K562 (cell line): Measurements from ENCODE around the gene KIF26A. TPM values are rescaled to one million over a fixed set of nuclear protein-coding genes. Genes with fewer than 3 reads are reported as not detected.

Experiments
- ATAC-seq: fragments of 200-7000 bp; cut with Tn5 transposase; 3 replicates; pipeline ENCODE4 v1.9.1; 2020; ENCODE audit warnings: moderate library complexity
- BruUV-seq: library from RNA; stranded (reverse); fragments of 400-500 nt; replicated peaks from 2 replicates; lab custom pipeline; 2021; lab: Mats Ljungman, UMichigan
- CTCF ChIA-PET: fragments of 300-600 bp; formaldehyde crosslinking; extraction: SDS; loops from one replicate; lab custom pipeline; 2021; ENCODE audit warnings: low intra/inter-chr PET ratio; lab: Yijun Ruan, JAX
- POLR2A ChIA-PET: fragments of 300-600, 350-650 bp; sonication (Branson Sonifier 250); formaldehyde crosslinking; extraction: SDS; loops from one replicate; lab custom pipeline; 2021; ENCODE audit warnings: antibody characterized with exemption, inconsistent platforms; lab: Yijun Ruan, JAX
- DNase-seq, 4 experiments: peaks; one replicate each; pipeline versions ENCODE4 v3.0.0 to v3.0.0-alpha.2; 2011 to 2018; ENCODE audit warnings: low spot score in 3 of 4, mixed read lengths in 3 of 4; ENCODE audit errors: extremely low read depth in 1 of 4
- FAIRE-seq: peaks from 2 replicates; lab custom pipeline; 2011; peaks lifted over from hg19 to GRCh38; lab: Jason Lieb, UNC
- H2AFZ ChIP-seq: 2 replicates; pipeline ENCODE4 v1.6.0; 2011; ENCODE audit warnings: low read depth, low read length, control low read depth, inconsistent platforms
- H3K27ac ChIP-seq: fragments of 200-600 bp; 3 replicates; pipeline ENCODE4 v1.8.0; 2011; ENCODE audit warnings: low read depth, mild to moderate bottlenecking, control low read depth, inconsistent platforms, low read length, moderate library complexity, mixed read lengths; ENCODE audit errors: extremely low read depth
- H3K27me3 ChIP-seq, 2 experiments: fragments of 300-600 bp in 1 of 2; 2 replicates in 1 of 2; 3 replicates in 1 of 2; pipeline versions ENCODE4 v1.6.0 to v1.8.0; 2011; ENCODE audit warnings: inconsistent platforms in 2 of 2, low read length in 2 of 2, mild to moderate bottlenecking in 1 of 2, mixed read lengths in 1 of 2, moderate library complexity in 1 of 2; ENCODE audit not compliant: control insufficient read depth in 2 of 2, insufficient read depth in 2 of 2
- H3K36me3 ChIP-seq: fragments of 300-600 bp; 3 replicates; pipeline ENCODE4 v1.8.0; 2011; ENCODE audit warnings: mild to moderate bottlenecking, low read length, inconsistent platforms; ENCODE audit not compliant: control insufficient read depth, insufficient read depth
- H3K4me1 ChIP-seq, 2 experiments: fragments of 200-600 bp in 1 of 2; replicated peaks in 1 of 2; 2 replicates in 1 of 2; 3 replicates in 1 of 2; pipeline versions ENCODE4 v1.5.1 to v1.8.0; 2011; ENCODE audit warnings: inconsistent platforms in 2 of 2, low read length in 2 of 2, mild to moderate bottlenecking in 1 of 2, mixed read lengths in 1 of 2, moderate library complexity in 1 of 2; ENCODE audit not compliant: control insufficient read depth in 2 of 2, insufficient read depth in 2 of 2
- H3K4me2 ChIP-seq: 2 replicates; pipeline ENCODE4 v1.6.1; 2011; ENCODE audit warnings: low read length, control low read depth, inconsistent platforms, mixed read lengths; ENCODE audit not compliant: insufficient read depth
- H3K4me3 ChIP-seq: fragments of 200-600 bp; sonication (generic), shearing (Covaris generic); 2 replicates; pipeline ENCODE4 v1.5.1; 2016; ENCODE audit warnings: control low read depth, inconsistent platforms
- H3K79me2 ChIP-seq: fragments of 200-600 bp; 3 replicates; pipeline ENCODE4 v1.8.0; 2011; ENCODE audit warnings: low read length, inconsistent platforms; ENCODE audit not compliant: control insufficient read depth, insufficient read depth
- H3K9ac ChIP-seq, 2 experiments: 2 replicates each; pipeline versions ENCODE4 v1.6.0 to v1.6.1; 2011; ENCODE audit warnings: low read depth in 2 of 2, low read length in 2 of 2, control low read depth in 1 of 2, inconsistent platforms in 1 of 2, mild to moderate bottlenecking in 1 of 2, mixed read lengths in 1 of 2; ENCODE audit not compliant: insufficient read depth in 1 of 2
- H3K9me1 ChIP-seq: one replicate; pipeline ENCODE4 v1.6.0; 2011; ENCODE audit warnings: inconsistent platforms, mild to moderate bottlenecking, low read length, moderate library complexity; ENCODE audit not compliant: control insufficient read depth, insufficient read depth
- H3K9me3 ChIP-seq: replicated peaks from 2 replicates; pipeline ENCODE4 v1.5.1; 2011; ENCODE audit warnings: low read depth, low read length, inconsistent platforms; ENCODE audit not compliant: control insufficient read depth, insufficient read depth
- H4K20me1 ChIP-seq: replicated peaks from 2 replicates; pipeline ENCODE4 v1.6.1; 2011; ENCODE audit warnings: low read length, inconsistent platforms, mixed read lengths; ENCODE audit not compliant: control insufficient read depth, insufficient read depth
- CHAMP1 ChIP-seq: fragments of 450-650 bp; IDR thresholded peaks from 2 replicates; pipeline ENCODE4 v1.6.1; 2016; ENCODE audit warnings: mild to moderate bottlenecking
- MCM7 ChIP-seq, 2 experiments: fragments of 450-650 bp; IDR thresholded peaks; 2 replicates each; pipeline ENCODE4 v1.6.1; 2016 to 2018
- PTRF ChIP-seq: fragments of 450-650 bp; IDR thresholded peaks from 2 replicates; pipeline ENCODE4 v1.6.1; 2016; ENCODE audit warnings: mild to moderate bottlenecking, missing genetic modification characterization, missing compliant biosample characterization
- RAD51 ChIP-seq: fragments of 450-650 bp; IDR thresholded peaks from 2 replicates; pipeline ENCODE4 v1.7.1; 2016; ENCODE audit warnings: low read depth, mild to moderate bottlenecking, borderline replicate concordance
- SMARCC2 ChIP-seq: fragments of 450-650 bp; IDR thresholded peaks from 2 replicates; pipeline ENCODE4 v1.6.1; 2017; ENCODE audit warnings: antibody characterized with exemption, moderate library complexity, mild to moderate bottlenecking, low read depth
- ZNF561 ChIP-seq: fragments of 450-650 bp; formaldehyde crosslinking; conservative IDR thresholded peaks from 2 replicates; pipeline ENCODE4 v1.4.0; 2020; ENCODE audit warnings: mild to moderate bottlenecking, moderate library complexity
- WGBS: fragments of 100-300 bp; shearing (Covaris generic); methylation state at CpG from one replicate; pipeline ENCODE4 v1.1.6; 2016; ENCODE audit warnings: low coverage, mixed read lengths; ENCODE audit not compliant: insufficient coverage; ENCODE audit errors: missing lambda C conversion rate; 5-methylcytosine and 5-hydroxymethylcytosine counted together
- in situ Hi-C: fragments of 300-500 bp; cut with MboI; formaldehyde crosslinking; loops from 4 replicates; pipeline ENCODE4 v1.15.0; 2018; ENCODE audit warnings: inconsistent platforms, mixed read lengths
- intact Hi-C: fragments of 100-400 bp; cut with micrococcal nuclease; formaldehyde crosslinking; loops from 2 replicates; pipeline ENCODE4 v1.14.2; 2022
- polyA plus RNA-seq, 8 experiments: library from polyadenylated mRNA; depleted of rRNA in 4 of 8; stranded (reverse) in 5 of 8; unstranded in 3 of 8; fragments of >200 nt; fragmentation: Nextera tagmentation in 2 of 8; fragmentation: Illumina TruSeq in 1 of 8; extraction: Ambion mirVana in 2 of 8; extraction: Trizol in 1 of 8; gene quantifications; 2 replicates each; pipeline versions ENCODE4 v1.2.1 to v1.2.3, GENCODE V29; 2011 to 2014; ENCODE audit warnings: inconsistent platforms in 1 of 8, missing spikeins in 1 of 8
- total RNA-seq, 7 experiments: library from RNA; depleted of rRNA in 6 of 7; stranded (reverse); fragments of >200 nt in 6 of 7; fragmentation: Illumina TruSeq in 2 of 7; extraction: Trizol in 2 of 7; gene quantifications; 2 replicates each; pipeline versions ENCODE4 v1.2.1 to v1.2.3, GENCODE V29; 2011 to 2021; ENCODE audit warnings: low replicate concordance in 1 of 7
- TF ChIP-seq, protein P1 (sequence below): sonication (generic); formaldehyde crosslinking; IDR thresholded peaks from 2 replicates; pipeline ENCODE4 v1.9.0; 2022; ENCODE audit warnings: mild to moderate bottlenecking, missing genetic modification reagents
- TF ChIP-seq, protein P2 (sequence below): sonication (generic); formaldehyde crosslinking; IDR thresholded peaks from 2 replicates; pipeline ENCODE4 v1.8.0; 2022; ENCODE audit warnings: mild to moderate bottlenecking, low read depth, missing genetic modification reagents

KIF26A gene
- total and polyA plus RNA-seq, 9 of the 15 experiments (the other 6 are each of a cell fraction or from before 2014, with no cell fraction given): 0.04 TPM; not detected in 8

GRCh38 chr14:104134061-104134965, 4.1 kb upstream of the KIF26A start:
- 0 out of 5 replicates have a peak, but pooled peaks cover 0 to 7% of the 10 kb centered on the region in 2 experiments for H3K4me1 ChIP-seq
- no peak overlapping the region for H2AFZ ChIP-seq
- no peaks in the 10 kb centered on the region for H3K36me3 ChIP-seq
- no peak for DNase-seq
- no TSS peak for BruUV-seq
- H3K27me3 ChIP-seq: no peaks in the 10 kb centered on the region
- no peaks in the 10 kb centered on the region for H3K9me3 ChIP-seq
- H3K4me3 ChIP-seq: no peak overlapping the region
- intact Hi-C loops: no loop called here
- POLR2A ChIA-PET: no interaction called here
- no peak overlapping the region for H3K9ac ChIP-seq
- H3K4me2 ChIP-seq: no peak overlapping the region
- in situ Hi-C loops: no loop called here
- CTCF ChIA-PET: no interaction called here
- H3K9me1 ChIP-seq: no peaks in the 10 kb centered on the region
- FAIRE-seq: no peak
- no peak for TF ChIP-seq SMARCC2
- H3K27ac ChIP-seq: no peak overlapping the region
- no peaks in the 10 kb centered on the region for H4K20me1 ChIP-seq
- no peak for ATAC-seq
- WGBS: 3% methylated on average over 13 of the region's 31 CpGs
- H3K79me2 ChIP-seq: no peaks in the 10 kb centered on the region

DNA sequence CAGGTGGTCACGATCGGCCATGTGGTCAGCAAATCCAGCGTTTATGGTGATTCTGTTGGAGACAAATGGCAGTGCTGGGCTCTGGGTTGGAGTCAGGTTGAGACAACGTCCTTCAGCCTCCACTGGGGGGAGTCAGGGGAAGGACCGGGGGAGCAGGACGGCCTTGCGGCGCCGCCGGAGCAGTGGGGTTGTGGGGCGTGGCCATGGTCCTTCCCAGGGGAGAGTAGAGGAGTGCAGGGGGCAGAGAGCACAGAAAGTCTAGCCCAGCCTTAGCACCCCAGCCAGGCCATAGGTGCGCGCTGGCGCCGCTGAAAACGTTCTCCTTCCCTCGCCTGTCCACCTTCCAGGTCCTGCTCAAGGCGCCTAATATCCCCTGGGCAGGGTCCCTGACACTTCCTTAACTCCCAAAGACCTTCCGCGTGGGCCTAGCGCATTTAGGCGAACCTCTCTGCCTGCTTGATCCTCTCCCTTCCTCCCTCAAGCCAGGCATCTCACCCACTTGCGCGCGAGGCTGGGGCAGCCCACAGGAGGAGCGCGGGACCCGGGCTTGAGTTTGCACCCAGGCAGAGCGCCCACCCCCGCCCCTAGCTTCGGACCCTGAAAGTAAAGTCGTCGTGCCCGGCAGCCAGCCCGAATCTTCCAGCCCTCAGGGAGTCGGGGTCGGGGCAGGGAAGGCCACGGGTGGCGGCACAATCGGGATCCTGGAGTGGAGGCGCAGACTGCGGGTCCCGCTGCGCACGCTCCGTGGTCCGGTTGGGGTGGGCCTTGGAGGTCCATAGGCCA, 3.1 kb upstream of the KIF26A start:
- Histone ChIP-seq H3K9me1 (no peaks in the 10 kb centered on the region), H3K27me3 (no peaks in the 10 kb centered on the region), H3K9me3 (no peaks in the 10 kb centered on the region), H4K20me1 (no peaks in the 10 kb centered on the region), H3K9ac (no peak overlapping the region), H2AFZ (no peak overlapping the region), H3K27ac (no peak overlapping the region), H3K4me2 (no peak overlapping the region), H3K79me2 (no peaks in the 10 kb centered on the region), H3K4me1 (0 out of 5 replicates have a peak, but pooled peaks cover 0 to 7% of the 10 kb centered on the region in 2 experiments), H3K4me3 (no peak overlapping the region), H3K36me3 (no peaks in the 10 kb centered on the region)
- DNase-seq (no peak), FAIRE-seq (no peak), ATAC-seq (no peak)
- in situ Hi-C loops (no loop called here), intact Hi-C loops (no loop called here)
- WGBS: 13% methylated on average over 4 of the region's 47 CpGs
- BruUV-seq: no TSS peak
- ChIA-PET POLR2A (no interaction called here), CTCF (no interaction called here)
- TF ChIP-seq RAD51: no peak
- no peak for TF ChIP-seq PTRF (tag)
- TF ChIP-seq, protein P1, sequence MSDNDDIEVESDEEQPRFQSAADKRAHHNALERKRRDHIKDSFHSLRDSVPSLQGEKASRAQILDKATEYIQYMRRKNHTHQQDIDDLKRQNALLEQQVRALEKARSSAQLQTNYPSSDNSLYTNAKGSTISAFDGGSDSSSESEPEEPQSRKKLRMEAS (CRISPR knock-in tag): no peak
- TF ChIP-seq, protein P2, sequence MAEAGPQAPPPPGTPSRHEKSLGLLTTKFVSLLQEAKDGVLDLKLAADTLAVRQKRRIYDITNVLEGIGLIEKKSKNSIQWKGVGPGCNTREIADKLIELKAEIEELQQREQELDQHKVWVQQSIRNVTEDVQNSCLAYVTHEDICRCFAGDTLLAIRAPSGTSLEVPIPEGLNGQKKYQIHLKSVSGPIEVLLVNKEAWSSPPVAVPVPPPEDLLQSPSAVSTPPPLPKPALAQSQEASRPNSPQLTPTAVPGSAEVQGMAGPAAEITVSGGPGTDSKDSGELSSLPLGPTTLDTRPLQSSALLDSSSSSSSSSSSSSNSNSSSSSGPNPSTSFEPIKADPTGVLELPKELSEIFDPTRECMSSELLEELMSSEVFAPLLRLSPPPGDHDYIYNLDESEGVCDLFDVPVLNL (CRISPR knock-in tag): no peak
- TF ChIP-seq ZNF561 (CRISPR knock-in tag): no peak
- TF ChIP-seq CHAMP1: no peak
- TF ChIP-seq MCM7 (IDR thresholded peaks at IDR 0.05): no peak
